ENCODE data around the gene MAML3.

DNA sequence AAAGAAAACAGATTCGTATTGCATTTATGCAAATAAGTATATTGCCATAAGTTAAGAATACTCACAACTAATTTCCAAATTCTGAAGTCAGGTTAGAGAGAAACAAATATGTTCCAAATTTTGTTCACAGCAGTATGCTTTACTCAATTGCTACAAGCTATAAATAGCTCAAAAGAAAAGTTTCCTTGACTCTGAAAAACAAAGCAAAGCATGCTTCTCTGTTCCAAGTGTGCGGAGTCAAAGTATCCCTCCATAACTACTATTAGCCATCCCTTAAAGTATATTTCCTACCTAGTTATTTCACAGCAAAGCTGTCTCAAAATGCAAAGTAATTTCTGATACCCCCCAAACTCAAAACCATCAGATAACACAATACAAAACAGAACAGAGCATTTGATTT lies 441.1 kb downstream of the MAML3 start:
- no peak for TF ChIP-seq POLR2A (IDR thresholded peaks at IDR 0.05; ENCODE audit: low read length)
- TF ChIP-seq GATA1 (IDR thresholded peaks at IDR 0.05; ENCODE audit: low read depth, low read length) = no peak
